GM19193 (cell line): ENCODE measurements around the gene P4HA2.

Experiments
- POLR2A ChIP-seq: IDR thresholded peaks from 4 replicates; pipeline ENCODE4 v1.6.1; 2011; ENCODE audit not compliant: insufficient read depth, insufficient read length; ENCODE audit errors: extremely low read depth

Gene P4HA2

DNA sequence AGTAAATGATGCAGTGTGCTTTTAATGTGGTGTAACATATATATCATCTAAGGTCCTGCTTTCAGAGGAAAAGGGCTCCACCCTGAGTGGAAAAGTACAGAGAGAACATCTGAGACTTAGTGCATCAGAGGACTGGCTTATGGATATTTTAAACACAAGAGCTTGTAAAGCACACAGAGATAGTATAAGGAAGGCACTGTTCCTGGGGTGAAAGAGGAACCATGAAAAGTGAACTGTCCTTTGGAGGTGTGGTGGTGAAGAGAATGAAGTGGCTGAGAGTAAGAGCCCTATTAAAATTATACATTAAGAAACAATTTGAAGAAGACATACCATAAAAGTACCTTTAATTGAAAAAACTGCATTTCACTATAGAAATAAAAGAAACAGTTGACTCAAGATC, 85.2 kb downstream of the P4HA2 start:
- TF ChIP-seq POLR2A = no peak
